NCI-H1048 (cell line): ENCODE measurements around the gene DCTPP1.

Experiments used
- DNase-seq: peaks from one replicate; lab custom pipeline; 2025; lab: John Stamatoyannopoulos, UW

Gene DCTPP1

GRCh38 chr16:30381291-30382041 lies 48.4 kb downstream of the DCTPP1 start:
- no peak for DNase-seq

- DNase-seq = no peak
Measured at GRCh38 chr16:30380803-30381208, 49.0 kb downstream of the DCTPP1 start.

DNA sequence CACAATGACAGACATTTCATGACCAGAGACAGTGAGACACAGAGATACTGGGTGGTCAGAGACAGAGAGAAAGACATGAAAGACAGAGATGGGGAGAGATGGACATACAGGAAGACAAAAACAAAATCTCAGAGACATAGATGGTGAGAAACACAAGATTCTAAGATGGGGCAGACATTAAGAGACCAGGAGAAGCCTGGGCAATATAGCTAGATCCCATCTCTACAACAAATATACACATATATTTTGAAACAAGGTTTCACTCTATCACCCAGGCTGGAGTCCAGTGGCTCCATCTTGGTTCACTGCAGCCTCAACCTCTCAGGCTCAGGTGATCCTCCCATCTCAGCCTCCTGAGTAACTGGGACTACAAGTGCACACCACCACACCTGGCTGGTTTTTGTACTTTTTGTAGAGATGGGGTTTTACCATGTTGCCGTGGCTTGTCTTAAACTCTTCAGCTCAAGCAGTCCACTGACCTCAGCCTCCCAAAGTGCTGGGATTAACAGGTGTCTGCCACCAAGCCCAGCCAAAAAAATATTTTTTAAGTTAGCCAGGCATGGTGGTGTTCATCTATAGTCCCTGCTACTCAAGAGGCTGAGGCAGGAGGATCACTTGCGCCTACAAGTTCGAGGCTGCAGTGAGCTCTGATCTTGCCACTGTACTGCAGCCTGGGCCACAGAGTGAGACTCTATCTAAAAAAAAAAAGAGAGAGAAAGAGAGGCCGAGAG lies 49.6 kb downstream of the DCTPP1 start:
- DNase-seq = no peak

- DNase-seq = no peak
Measured at GRCh38 chr16:30379158-30379783, 50.6 kb downstream of the DCTPP1 start.

DNA sequence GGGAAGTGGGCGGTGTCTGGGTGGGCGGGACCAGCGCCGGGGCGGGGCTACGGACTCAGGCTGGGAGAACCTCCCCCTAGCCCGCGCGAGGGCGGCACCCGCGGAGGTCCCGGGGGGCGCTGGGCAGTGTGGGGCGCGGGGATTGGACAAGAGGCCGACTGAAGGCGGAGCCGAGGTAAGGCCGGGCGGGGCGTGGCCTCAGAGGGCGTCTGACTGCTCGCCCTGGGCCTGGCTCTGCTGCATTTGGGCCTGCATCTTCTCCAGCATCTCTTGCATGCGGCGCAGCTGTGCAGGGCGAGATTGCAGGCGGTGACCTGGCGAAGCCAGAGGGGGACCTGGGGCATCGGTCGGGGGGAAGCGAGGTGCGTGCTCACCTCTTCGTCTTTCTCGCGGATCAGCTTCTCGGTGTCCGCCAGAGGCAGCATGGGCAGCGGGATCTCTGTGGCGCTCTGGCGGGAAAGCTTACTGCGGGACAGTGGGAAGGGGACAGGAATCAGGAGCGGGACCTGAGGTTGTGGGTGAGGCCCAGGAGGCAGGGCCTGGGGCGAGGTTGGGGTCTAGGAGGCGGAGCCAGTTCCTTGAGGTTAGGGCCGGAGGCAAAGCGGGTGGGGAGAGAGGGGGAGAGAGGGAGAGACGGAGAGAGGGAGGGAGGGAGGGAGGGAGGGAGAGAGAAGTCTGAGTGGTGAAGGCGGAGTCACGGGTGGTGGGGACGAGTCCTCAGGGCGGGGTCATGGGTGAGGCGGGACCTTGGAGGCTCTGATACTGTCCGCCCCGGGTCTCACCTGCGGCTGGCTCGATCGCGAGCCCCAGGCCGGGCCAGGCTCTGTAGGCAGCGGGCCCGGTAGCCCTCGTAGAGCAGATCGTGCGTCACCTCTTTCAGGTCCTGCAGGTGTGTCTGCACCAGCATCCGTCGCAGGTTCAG lies 51.3 kb downstream of the DCTPP1 start:
- peak; percentile 91 for DNase-seq

DNA sequence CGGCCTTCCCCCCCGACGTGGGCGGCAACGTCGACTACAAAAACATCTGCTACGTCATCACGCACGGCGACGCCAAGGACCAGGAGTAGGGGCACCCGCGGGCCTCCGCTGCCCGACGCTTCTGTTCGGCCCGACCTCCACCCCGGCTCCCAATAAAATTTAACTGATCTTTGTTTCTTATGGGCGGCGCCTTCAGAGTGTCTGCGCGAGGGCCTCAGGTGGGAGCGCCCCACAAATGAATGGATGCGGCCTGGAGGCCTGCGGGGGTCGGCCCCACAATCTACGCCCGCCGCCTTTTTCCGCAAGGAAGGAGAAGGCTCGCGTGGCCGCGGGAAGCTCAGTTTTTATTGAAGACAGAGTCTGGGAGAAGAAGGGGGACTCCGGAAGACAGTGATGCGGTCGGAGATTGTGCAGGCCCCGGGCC lies 52.0 kb downstream of the DCTPP1 start:
- peak; percentile 46 for DNase-seq

DNA sequence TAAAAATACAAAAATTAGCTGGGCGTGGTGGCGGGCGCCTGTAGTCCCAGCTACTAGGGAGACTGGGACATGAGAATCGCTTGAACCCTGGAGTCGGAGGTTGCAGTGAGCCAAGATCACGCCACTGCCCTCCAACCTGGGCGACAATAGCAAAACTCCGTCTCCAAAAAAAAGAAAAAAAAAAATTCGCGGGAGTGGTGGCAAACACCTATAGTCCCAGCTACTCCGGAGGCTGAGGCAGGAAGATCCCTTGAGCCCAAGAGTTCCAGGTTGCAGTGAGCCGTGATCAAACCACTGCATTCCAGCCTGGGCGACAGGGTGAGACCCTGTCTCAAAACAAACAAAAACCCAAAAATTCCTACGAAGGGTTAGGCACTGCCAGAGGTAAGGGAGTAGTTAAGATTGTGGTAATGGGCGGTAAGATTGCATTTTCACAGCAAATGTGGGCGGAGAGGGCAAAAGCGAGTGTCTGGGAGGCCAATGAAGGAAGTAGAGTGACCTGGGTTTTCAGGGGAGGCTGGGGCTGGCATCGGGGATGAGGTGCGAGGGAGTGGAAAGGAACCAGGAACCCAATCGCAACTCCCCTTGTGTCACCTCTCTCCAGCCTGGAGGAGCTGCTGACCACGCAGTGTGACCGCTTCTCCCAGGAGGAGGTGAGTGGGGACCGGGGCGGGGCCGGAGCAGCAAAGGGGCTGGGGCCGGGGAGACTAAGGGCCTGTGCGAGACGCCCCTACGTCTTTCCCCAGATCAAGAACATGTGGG lies 52.6 kb downstream of the DCTPP1 start:
- no peak for DNase-seq

DNA sequence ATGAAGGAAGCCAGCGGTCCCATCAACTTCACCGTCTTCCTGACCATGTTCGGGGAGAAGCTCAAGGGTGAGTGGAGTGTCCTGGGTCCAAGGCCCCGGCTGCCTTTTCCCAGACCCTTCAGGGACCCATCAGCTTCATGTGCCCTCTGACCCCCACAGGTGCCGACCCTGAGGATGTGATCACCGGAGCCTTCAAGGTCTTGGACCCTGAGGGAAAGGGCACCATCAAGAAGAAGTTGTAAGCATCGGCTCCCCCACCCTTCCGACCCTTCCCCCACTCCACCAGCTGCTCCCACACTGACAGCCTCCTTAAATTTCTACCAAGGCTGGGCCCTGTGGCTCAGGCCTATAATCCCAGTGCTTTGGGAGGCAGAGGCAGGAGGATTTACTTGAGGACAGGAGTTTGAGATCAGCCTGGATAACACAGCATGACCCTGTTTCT lies 53.3 kb downstream of the DCTPP1 start:
- no peak for DNase-seq

GRCh38 chr16:30375864-30376263 lies 54.0 kb downstream of the DCTPP1 start:
- DNase-seq = no peak

- no peak for DNase-seq
Measured at GRCh38 chr16:30374538-30374937, 55.3 kb downstream of the DCTPP1 start, which contains the start of gene MYL11. Gene MYL11 (plus strand): TSS chr16:30374802. CDS start chr16:30374858, 56 bp downstream.
